Measurements from ENCODE around the gene ADCY5. TPM values are rescaled to one million over a fixed set of nuclear protein-coding genes. Genes with fewer than 3 reads are reported as not detected.

The ADCY5 gene
- total and polyA plus RNA-seq, 2 donors (not counting 1 experiment from before 2014, with no cell fraction given), result not detected

GRCh38 chr3:123349201-123349535, 99.7 kb downstream of the ADCY5 start:
- H3K9me3 Mint-ChIP-seq (ENCODE audit: insufficient read depth), result no peaks in the 10 kb centered on the region

DNA sequence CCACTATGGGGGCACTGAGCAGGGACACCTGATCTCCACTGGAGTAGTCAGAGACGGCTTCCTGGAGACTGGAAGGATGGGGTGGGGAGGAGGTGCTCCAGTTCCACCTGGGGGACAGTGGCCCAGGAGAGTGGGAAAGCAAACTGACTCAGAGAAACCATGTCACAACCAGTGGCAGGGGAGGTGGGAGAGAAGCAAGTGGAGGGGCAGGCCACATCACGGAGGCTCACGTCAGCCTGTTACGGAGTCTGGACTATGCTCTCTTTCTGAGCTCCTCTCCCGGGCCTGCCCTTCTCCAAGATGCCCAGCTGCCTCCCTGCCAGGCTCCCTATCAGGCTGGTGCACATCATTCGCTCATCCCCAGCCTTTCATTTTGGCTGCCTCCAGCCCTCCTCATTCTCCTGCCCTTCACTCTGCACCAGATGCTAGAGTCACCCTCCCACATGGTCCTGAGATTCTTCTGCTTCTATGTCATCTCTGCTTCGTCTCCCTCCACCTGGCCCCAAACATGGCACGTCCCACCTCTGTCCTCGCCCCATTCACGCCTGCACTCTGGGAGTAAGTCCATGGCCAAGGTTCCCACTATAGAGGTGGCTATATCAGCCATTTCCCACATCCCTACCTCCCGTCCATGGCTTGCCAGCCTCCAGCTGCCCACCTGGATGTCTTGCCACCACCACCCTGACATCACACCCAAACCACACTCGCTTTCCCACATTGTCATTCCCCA, 100.3 kb downstream of the ADCY5 start:
- POLR2A ChIA-PET, result no interaction called here
- CTCF ChIA-PET, result no interaction called here
- Histone ChIP-seq H3K36me3 (replicated peaks in 1 of 2; ENCODE audit: control extremely low read depth in 1 of 2, control insufficient read depth in 1 of 2, extremely low read depth in 1 of 2, insufficient read depth in 2 of 2, low read length in 1 of 2) (no peaks in the 10 kb centered on the region), H3K4me2 (replicated peaks; ENCODE audit: low read depth, low read length, poor library complexity, severe bottlenecking) (no peak overlapping the region), H2AFZ (ENCODE audit: insufficient read depth, low read depth, low read length, poor library complexity, severe bottlenecking) (no peak overlapping the region), H3K79me2 (ENCODE audit: control insufficient read depth, insufficient read depth, low read length) (no peaks in the 10 kb centered on the region), H3K4me1 (ENCODE audit: control insufficient read depth in 2 of 2, insufficient read depth in 2 of 2, low read length in 2 of 2) (no peaks in the 10 kb centered on the region), H3K27ac (ENCODE audit: low read length in 2 of 2) (no peak overlapping the region), H3K9me3 (ENCODE audit: control extremely low read depth in 1 of 3, control insufficient read depth in 2 of 3, insufficient read depth in 1 of 3, low read length in 2 of 3) (peaks cover 0 to 2% (median 0%) of the 10 kb centered on the region in 3 donors), H3K4me3 (ENCODE audit: control extremely low read depth in 1 of 5, extremely low read depth in 1 of 5, insufficient read depth in 1 of 5, low read depth in 2 of 5, low read length in 4 of 5) (no peak overlapping the region), H4K20me1 (ENCODE audit: control insufficient read depth, insufficient read depth, low read length, poor library complexity, severe bottlenecking) (no peaks in the 10 kb centered on the region), H3K9ac (ENCODE audit: low read length) (no peak overlapping the region), H3K27me3 (replicated peaks in 1 of 4; ENCODE audit: control extremely low read depth in 1 of 4, control insufficient read depth in 3 of 4, insufficient read depth in 4 of 4, low read length in 3 of 4) (peaks cover 0 to 3% (median 0%) of the 10 kb centered on the region in 4 experiments)
- Mint-ChIP-seq H3K4me3 (no peak overlapping the region), H3K27me3 (peaks cover 32% of the 10 kb centered on the region), H3K4me1 (no peaks in the 10 kb centered on the region), H3K9me3 (ENCODE audit: insufficient read depth) (no peaks in the 10 kb centered on the region), H3K27ac (no peak overlapping the region)
- ATAC-seq (ENCODE audit: low read depth) (no peak), DNase-seq (no peak)
- TF ChIP-seq, protein P1, sequence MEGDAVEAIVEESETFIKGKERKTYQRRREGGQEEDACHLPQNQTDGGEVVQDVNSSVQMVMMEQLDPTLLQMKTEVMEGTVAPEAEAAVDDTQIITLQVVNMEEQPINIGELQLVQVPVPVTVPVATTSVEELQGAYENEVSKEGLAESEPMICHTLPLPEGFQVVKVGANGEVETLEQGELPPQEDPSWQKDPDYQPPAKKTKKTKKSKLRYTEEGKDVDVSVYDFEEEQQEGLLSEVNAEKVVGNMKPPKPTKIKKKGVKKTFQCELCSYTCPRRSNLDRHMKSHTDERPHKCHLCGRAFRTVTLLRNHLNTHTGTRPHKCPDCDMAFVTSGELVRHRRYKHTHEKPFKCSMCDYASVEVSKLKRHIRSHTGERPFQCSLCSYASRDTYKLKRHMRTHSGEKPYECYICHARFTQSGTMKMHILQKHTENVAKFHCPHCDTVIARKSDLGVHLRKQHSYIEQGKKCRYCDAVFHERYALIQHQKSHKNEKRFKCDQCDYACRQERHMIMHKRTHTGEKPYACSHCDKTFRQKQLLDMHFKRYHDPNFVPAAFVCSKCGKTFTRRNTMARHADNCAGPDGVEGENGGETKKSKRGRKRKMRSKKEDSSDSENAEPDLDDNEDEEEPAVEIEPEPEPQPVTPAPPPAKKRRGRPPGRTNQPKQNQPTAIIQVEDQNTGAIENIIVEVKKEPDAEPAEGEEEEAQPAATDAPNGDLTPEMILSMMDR (IDR thresholded peaks at IDR 0.05), result no peak
- no peak for TF ChIP-seq EZH2 (IDR thresholded peaks at IDR 0.05; ENCODE audit: borderline replicate concordance, insufficient read depth, low read depth, low read length, poor library complexity, severe bottlenecking)
- WGBS (ENCODE audit: insufficient coverage), result 86% methylated on average over 11 of the region's 12 CpGs
- intact Hi-C loops (cut with micrococcal nuclease), result no loop called here

More at GRCh38 chr3:123349201-123349535, 99.7 kb downstream of the ADCY5 start:
- Histone ChIP-seq H3K9me3 (ENCODE audit: control extremely low read depth in 1 of 3, control insufficient read depth in 2 of 3, insufficient read depth in 1 of 3, low read length in 2 of 3) (peaks cover 0 to 2% (median 0%) of the 10 kb centered on the region in 3 donors), H3K27me3 (replicated peaks in 1 of 4; ENCODE audit: control extremely low read depth in 1 of 4, control insufficient read depth in 3 of 4, insufficient read depth in 4 of 4, low read length in 3 of 4) (peaks cover 0 to 3% (median 0%) of the 10 kb centered on the region in 4 experiments), H3K4me2 (replicated peaks; ENCODE audit: low read depth, low read length, poor library complexity, severe bottlenecking) (no peak overlapping the region), H3K27ac (ENCODE audit: low read length in 2 of 2) (no peak overlapping the region), H3K36me3 (replicated peaks in 1 of 2; ENCODE audit: control extremely low read depth in 1 of 2, control insufficient read depth in 1 of 2, extremely low read depth in 1 of 2, insufficient read depth in 2 of 2, low read length in 1 of 2) (no peaks in the 10 kb centered on the region), H3K4me3 (ENCODE audit: control extremely low read depth in 1 of 5, extremely low read depth in 1 of 5, insufficient read depth in 1 of 5, low read depth in 2 of 5, low read length in 4 of 5) (no peak overlapping the region), H3K79me2 (ENCODE audit: control insufficient read depth, insufficient read depth, low read length) (no peaks in the 10 kb centered on the region), H3K9ac (ENCODE audit: low read length) (no peak overlapping the region), H4K20me1 (ENCODE audit: control insufficient read depth, insufficient read depth, low read length, poor library complexity, severe bottlenecking) (no peaks in the 10 kb centered on the region), H2AFZ (ENCODE audit: insufficient read depth, low read depth, low read length, poor library complexity, severe bottlenecking) (no peak overlapping the region), H3K4me1 (ENCODE audit: control insufficient read depth in 2 of 2, insufficient read depth in 2 of 2, low read length in 2 of 2) (no peaks in the 10 kb centered on the region)
- Mint-ChIP-seq H3K4me3 (no peak overlapping the region), H3K27me3 (peaks cover 36% of the 10 kb centered on the region), H3K4me1 (no peaks in the 10 kb centered on the region), H3K27ac (no peak overlapping the region)
- DNase-seq (no peak), ATAC-seq (ENCODE audit: low read depth) (no peak)
- WGBS (ENCODE audit: insufficient coverage), result 75% methylated on average over 9 of the region's 9 CpGs
- intact Hi-C loops (cut with micrococcal nuclease), result no loop called here
- TF ChIP-seq, protein P1 (IDR thresholded peaks at IDR 0.05), result no peak
- no peak for TF ChIP-seq EZH2 (IDR thresholded peaks at IDR 0.05; ENCODE audit: borderline replicate concordance, insufficient read depth, low read depth, low read length, poor library complexity, severe bottlenecking)
- CTCF ChIA-PET, result no interaction called here
- POLR2A ChIA-PET, result no interaction called here
